ENCODE results near the gene TOM1L1. TPM values are rescaled to one million over a fixed set of nuclear protein-coding genes. Genes with fewer than 3 reads are reported as not detected.

The TOM1L1 gene
- total and polyA plus RNA-seq, 11 donors: 6.1 to 19.7 (median 9.8) TPM

DNA sequence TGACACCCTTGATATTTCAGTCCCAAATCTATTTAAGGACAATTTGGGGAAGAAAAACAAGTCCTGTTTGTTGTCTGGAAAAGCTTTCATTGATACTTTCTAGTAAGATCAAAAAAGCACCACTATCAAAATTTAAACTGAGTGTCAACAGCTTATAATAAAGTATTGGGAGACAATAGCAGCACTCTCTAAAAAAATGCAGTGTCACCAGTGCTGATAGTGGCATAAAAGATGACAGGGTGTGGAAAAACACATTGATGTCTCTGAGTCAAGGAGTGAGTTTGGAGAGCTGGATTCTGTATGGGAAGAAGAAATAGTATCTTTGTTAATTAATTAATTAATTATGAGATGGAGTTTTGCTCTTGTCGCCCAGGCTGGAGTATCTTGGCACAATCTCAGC is 8.3 kb upstream of the TOM1L1 start:
- 78 to 96% (median 93%) methylated on average over 1 of the region's 1 CpG for WGBS, 4 donors
- intact Hi-C loops (cut with DNase I): no loop called here
- Histone ChIP-seq H3K36me3 (no peaks in the 10 kb centered on the region), H3K4me3 (no peak overlapping the region), H3K4me1 (no peaks in the 10 kb centered on the region), H3K27me3 (no peaks in the 10 kb centered on the region), H3K9me3 (no peaks in the 10 kb centered on the region), H3K27ac (no peak overlapping the region)
- TF ChIP-seq, protein P1, sequence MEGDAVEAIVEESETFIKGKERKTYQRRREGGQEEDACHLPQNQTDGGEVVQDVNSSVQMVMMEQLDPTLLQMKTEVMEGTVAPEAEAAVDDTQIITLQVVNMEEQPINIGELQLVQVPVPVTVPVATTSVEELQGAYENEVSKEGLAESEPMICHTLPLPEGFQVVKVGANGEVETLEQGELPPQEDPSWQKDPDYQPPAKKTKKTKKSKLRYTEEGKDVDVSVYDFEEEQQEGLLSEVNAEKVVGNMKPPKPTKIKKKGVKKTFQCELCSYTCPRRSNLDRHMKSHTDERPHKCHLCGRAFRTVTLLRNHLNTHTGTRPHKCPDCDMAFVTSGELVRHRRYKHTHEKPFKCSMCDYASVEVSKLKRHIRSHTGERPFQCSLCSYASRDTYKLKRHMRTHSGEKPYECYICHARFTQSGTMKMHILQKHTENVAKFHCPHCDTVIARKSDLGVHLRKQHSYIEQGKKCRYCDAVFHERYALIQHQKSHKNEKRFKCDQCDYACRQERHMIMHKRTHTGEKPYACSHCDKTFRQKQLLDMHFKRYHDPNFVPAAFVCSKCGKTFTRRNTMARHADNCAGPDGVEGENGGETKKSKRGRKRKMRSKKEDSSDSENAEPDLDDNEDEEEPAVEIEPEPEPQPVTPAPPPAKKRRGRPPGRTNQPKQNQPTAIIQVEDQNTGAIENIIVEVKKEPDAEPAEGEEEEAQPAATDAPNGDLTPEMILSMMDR (IDR thresholded peaks at IDR 0.05): no peak
- no peak for TF ChIP-seq POLR2A (IDR thresholded peaks at IDR 0.05)
- DNase-seq: no peak
- no peak for ATAC-seq

DNA sequence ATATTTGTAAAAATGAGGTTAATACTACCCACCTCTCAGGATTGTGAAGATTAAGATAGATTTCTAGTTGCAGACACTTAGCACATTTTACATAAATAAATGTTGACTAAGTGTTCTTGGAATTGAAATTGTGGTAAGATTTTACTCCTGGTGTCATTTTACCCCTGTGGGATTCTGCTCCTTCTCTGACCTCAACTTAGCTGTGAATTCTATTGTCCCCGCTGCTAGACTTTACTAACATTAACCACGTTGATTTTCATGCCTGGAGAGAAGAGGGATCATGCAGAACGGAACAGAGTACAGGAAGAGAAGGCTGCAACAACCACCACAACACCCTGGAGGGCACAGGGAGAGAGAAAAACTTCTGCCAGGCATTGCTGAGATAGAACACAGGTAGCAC is 2.1 kb upstream of the TOM1L1 start:
- Histone ChIP-seq H3K27ac (no peak overlapping the region), H3K9me3 (no peaks in the 10 kb centered on the region), H3K27me3 (peaks cover 0 to 20% (median 0%) of the 10 kb centered on the region in 9 donors), H3K4me1 (peaks cover 0 to 19% (median 7%) of the 10 kb centered on the region in 12 donors), H3K4me3 (no peak overlapping the region), H3K36me3 (no peaks in the 10 kb centered on the region)
- no peak for ATAC-seq
- intact Hi-C loops (cut with DNase I): no loop called here
- TF ChIP-seq POLR2A (IDR thresholded peaks at IDR 0.05): no peak
- TF ChIP-seq, protein P1 (IDR thresholded peaks at IDR 0.05): no peak
- DNase-seq: no peak
- 60 to 68% (median 62%) methylated on average over 3 of the region's 3 CpGs for WGBS, 4 donors

DNA sequence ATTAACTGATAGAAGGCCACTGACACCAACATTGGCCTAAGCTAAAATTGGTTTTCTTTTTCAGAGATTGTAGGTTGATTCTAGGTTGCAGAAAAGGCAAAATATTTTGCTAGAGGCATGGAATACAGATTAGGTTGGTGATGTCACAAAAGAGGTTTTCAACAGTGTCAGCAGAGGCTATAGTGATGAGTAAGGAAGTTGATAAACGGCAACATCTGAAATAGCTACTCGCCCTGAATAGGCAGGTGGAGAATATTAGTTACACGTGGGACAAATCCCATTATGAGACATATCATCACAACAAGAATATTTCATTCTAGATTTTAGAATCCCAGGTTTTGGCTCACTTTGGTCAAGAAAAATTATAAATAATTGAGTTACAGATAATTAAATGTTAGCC is 1.5 kb upstream of the TOM1L1 start:
- ATAC-seq (no peak), DNase-seq (no peak)
- H3K36me3 ChIP-seq: no peaks in the 10 kb centered on the region
- no peak overlapping the region for H3K4me3 ChIP-seq
- WGBS, 4 donors: 64 to 74% (median 69%) methylated on average over 3 of the region's 3 CpGs
- no peak for TF ChIP-seq POLR2A (IDR thresholded peaks at IDR 0.05)
- TF ChIP-seq, protein P1 (IDR thresholded peaks at IDR 0.05): no peak
- H3K27ac ChIP-seq: no peak overlapping the region
- H3K4me1 ChIP-seq: peaks cover 0 to 19% (median 7%) of the 10 kb centered on the region in 12 donors
- peaks cover 0 to 20% (median 0%) of the 10 kb centered on the region in 9 donors for H3K27me3 ChIP-seq
- intact Hi-C loops (cut with DNase I): no loop called here
- H3K9me3 ChIP-seq: no peaks in the 10 kb centered on the region

DNA sequence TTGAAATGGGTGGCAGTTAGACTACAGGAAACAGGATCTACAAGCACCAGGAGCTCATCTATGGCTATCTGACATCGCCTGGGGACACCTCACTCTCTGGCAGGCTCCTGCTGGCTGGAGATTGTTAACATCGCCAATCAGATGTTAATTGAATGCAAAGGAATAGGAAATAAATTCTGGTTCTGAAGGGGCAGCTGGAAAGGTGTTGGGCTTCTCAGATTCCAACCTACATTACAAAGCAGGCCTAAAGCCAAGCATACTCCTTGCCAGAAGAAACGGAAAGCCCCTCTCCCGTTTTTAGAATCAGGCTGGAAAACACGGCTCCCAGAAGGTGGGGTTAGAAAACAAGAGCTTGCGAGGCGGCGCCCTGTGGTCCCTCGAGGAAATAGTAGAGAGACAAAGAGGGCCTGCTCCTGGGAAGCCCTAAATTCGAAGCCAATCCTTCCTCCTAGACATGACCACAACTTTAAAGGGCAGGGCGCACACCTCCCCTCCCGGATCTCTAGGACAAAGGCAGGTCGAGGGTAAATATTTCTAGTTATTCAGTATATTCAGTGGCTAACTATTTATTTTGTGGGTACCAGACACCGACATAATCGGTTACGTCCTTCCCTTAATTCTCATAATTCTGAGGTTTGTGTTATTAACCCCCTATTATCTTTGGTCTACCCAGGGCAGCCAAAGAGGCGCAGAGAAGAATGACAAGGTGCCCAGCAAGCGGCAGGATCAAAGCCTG is 763 bp upstream of the TOM1L1 start:
- peaks cover 0 to 20% (median 0%) of the 10 kb centered on the region in 9 donors for H3K27me3 ChIP-seq
- peaks cover 0 to 19% (median 7%) of the 10 kb centered on the region in 12 donors for H3K4me1 ChIP-seq
- intact Hi-C loops (cut with DNase I): loop anchor here in 1 of 10 donors (10.0 kb wide), 1 partner anchor 65 kb away; the partner anchor contains the start of genes COX11 and STXBP4
- DNase-seq: peak in 1 of 5 donors; percentile 17
- H3K4me3 ChIP-seq: peak overlapping the region; percentile 47 to 72 (median 60)
- 12 to 17% (median 13%) methylated on average over 18 of the region's 18 CpGs for WGBS, 4 donors
- H3K36me3 ChIP-seq: no peaks in the 10 kb centered on the region
- ATAC-seq: no peak
- no peaks in the 10 kb centered on the region for H3K9me3 ChIP-seq
- TF ChIP-seq POLR2A (IDR thresholded peaks at IDR 0.05): no peak
- TF ChIP-seq, protein P1 (IDR thresholded peaks at IDR 0.05): no peak
- H3K27ac ChIP-seq: peak overlapping the region in 1 of 12 donors; percentile 18
